OCI-LY7 (cell line): ENCODE measurements around the gene SND1.

ENCODE experiments used
- CTCF ChIP-seq: fragments of 200-600 bp; sonication (generic); conservative IDR thresholded peaks from 2 replicates; pipeline ENCODE4 v1.5.1; 2014; ENCODE audit warnings: mild to moderate bottlenecking, antibody characterized with exemption, low read length, moderate library complexity, mixed read lengths
- EZH2phosphoT487 ChIP-seq: fragments of 200-600 bp; sonication (generic); IDR thresholded peaks from 2 replicates; pipeline ENCODE4 v1.6.1; 2018; ENCODE audit warnings: low read depth, borderline replicate concordance, mild to moderate bottlenecking, mixed run types, antibody characterized with exemption, low read length, moderate library complexity, mixed read lengths

- TF ChIP-seq CTCF (no peak), EZH2phosphoT487 (no peak)
Measured at GRCh38 chr7:128040205-128040604, 388.2 kb downstream of the SND1 start.
